H9 (cell line): ENCODE measurements around the gene ROBO1. TPM values are rescaled to one million over a fixed set of nuclear protein-coding genes. Genes with fewer than 3 reads are reported as not detected.

ENCODE experiments used
- DNase-seq: peaks from one replicate; pipeline ENCODE4 v3.0.0-alpha.2; 2017
- H2AFZ ChIP-seq: one replicate; pipeline ENCODE4 v1.6.1; 2013; ENCODE audit warnings: mild to moderate bottlenecking, low read length, control low read depth, moderate library complexity
- H2AK5ac ChIP-seq: 2 replicates; pipeline ENCODE4 v1.6.1; 2013; ENCODE audit warnings: low read length, control low read depth, mixed read lengths; ENCODE audit not compliant: insufficient read length
- H2BK120ac ChIP-seq: one replicate; pipeline ENCODE4 v1.6.1; 2013; ENCODE audit warnings: low read depth, mild to moderate bottlenecking, low read length, control low read depth, inconsistent platforms; ENCODE audit not compliant: poor library complexity, severe bottlenecking
- H2BK12ac ChIP-seq: 2 replicates; pipeline ENCODE4 v1.6.1; 2013; ENCODE audit warnings: low read length, control low read depth, mixed read lengths, low read depth; ENCODE audit not compliant: insufficient read length
- H2BK15ac ChIP-seq: 2 replicates; pipeline ENCODE4 v1.6.1; 2013; ENCODE audit warnings: low read depth, low read length, control low read depth
- H2BK20ac ChIP-seq: one replicate; pipeline ENCODE4 v1.6.1; 2013; ENCODE audit warnings: low read depth, mild to moderate bottlenecking, low read length, control low read depth, inconsistent platforms; ENCODE audit not compliant: poor library complexity, severe bottlenecking
- H2BK5ac ChIP-seq: 2 replicates; pipeline ENCODE4 v1.6.1; 2013; ENCODE audit warnings: low read length, control low read depth, mixed read lengths; ENCODE audit not compliant: insufficient read length
- H3K14ac ChIP-seq: 2 replicates; pipeline ENCODE4 v1.6.1; 2013; ENCODE audit warnings: low read length, control low read depth; ENCODE audit not compliant: insufficient read depth
- H3K18ac ChIP-seq: 2 replicates; pipeline ENCODE4 v1.6.1; 2013; ENCODE audit warnings: low read depth, mild to moderate bottlenecking, mixed read lengths, low read length, control low read depth; ENCODE audit not compliant: insufficient read length
- H3K23ac ChIP-seq: 2 replicates; pipeline ENCODE4 v1.6.1; 2013; ENCODE audit warnings: low read length, control low read depth, mixed read lengths, low read depth; ENCODE audit not compliant: insufficient read length
- H3K23me2 ChIP-seq: 2 replicates; pipeline ENCODE4 v1.6.1; 2013; ENCODE audit warnings: low read depth, mild to moderate bottlenecking, mixed read lengths, low read length, control low read depth; ENCODE audit not compliant: insufficient read length, poor library complexity, severe bottlenecking
- H3K27ac ChIP-seq: 2 replicates; pipeline ENCODE4 v1.5.1; 2013; ENCODE audit warnings: low read length, control low read depth, mixed read lengths, low read depth; ENCODE audit not compliant: insufficient read length
- H3K27me3 ChIP-seq: 2 replicates; pipeline ENCODE4 v1.6.1; 2013; ENCODE audit warnings: low read length, control low read depth, inconsistent platforms; ENCODE audit not compliant: insufficient read depth
- H3K4ac ChIP-seq: 2 replicates; pipeline ENCODE4 v1.6.1; 2013; ENCODE audit warnings: low read depth, mild to moderate bottlenecking, control low read depth, inconsistent platforms, low read length, moderate library complexity
- H3K4me1 ChIP-seq: 2 replicates; pipeline ENCODE4 v1.6.1; 2013; ENCODE audit warnings: low read length, control low read depth, inconsistent platforms; ENCODE audit not compliant: insufficient read depth
- H3K4me2 ChIP-seq: 2 replicates; pipeline ENCODE4 v1.6.1; 2013; ENCODE audit warnings: low read length, control low read depth, mixed read lengths; ENCODE audit not compliant: insufficient read length, insufficient read depth
- H3K56ac ChIP-seq: 2 replicates; pipeline ENCODE4 v1.6.1; 2013; ENCODE audit warnings: low read depth, mild to moderate bottlenecking, mixed read lengths, low read length, control low read depth; ENCODE audit not compliant: insufficient read length
- H3K79me1 ChIP-seq: 2 replicates; pipeline ENCODE4 v1.6.1; 2013; ENCODE audit warnings: low read depth, mild to moderate bottlenecking, moderate library complexity, low read length, control low read depth, inconsistent platforms; ENCODE audit not compliant: insufficient read depth, poor library complexity, severe bottlenecking
- H3K79me2 ChIP-seq: 2 replicates; pipeline ENCODE4 v1.6.1; 2013; ENCODE audit warnings: low read length, control low read depth, inconsistent platforms; ENCODE audit not compliant: insufficient read depth
- H3K9ac ChIP-seq: 2 replicates; pipeline ENCODE4 v1.6.1; 2013; ENCODE audit warnings: low read length, control low read depth, mixed read lengths; ENCODE audit not compliant: insufficient read length; ENCODE audit errors: extremely low read depth
- H3K9me3 ChIP-seq: one replicate; pipeline ENCODE4 v1.6.1; 2013; ENCODE audit warnings: low read depth, low read length, inconsistent platforms; ENCODE audit not compliant: control insufficient read depth
- H3T11ph ChIP-seq: one replicate; pipeline ENCODE4 v1.6.1; 2013; ENCODE audit warnings: mild to moderate bottlenecking, low read length, control low read depth, inconsistent platforms
- H4K20me1 ChIP-seq: one replicate; pipeline ENCODE4 v1.6.1; 2013; ENCODE audit not compliant: control insufficient read depth, insufficient read length, insufficient read depth
- H4K5ac ChIP-seq: 2 replicates; pipeline ENCODE4 v1.6.1; 2013; ENCODE audit warnings: low read depth, mild to moderate bottlenecking, mixed read lengths, low read length, control low read depth; ENCODE audit not compliant: insufficient read length
- H4K8ac ChIP-seq: replicated peaks from 2 replicates; pipeline ENCODE4 v1.6.1; 2013; ENCODE audit warnings: low read length, control low read depth, mixed read lengths, low read depth; ENCODE audit not compliant: insufficient read length
- H4K91ac ChIP-seq: 2 replicates; pipeline ENCODE4 v1.6.1; 2013; ENCODE audit warnings: low read depth, mild to moderate bottlenecking, moderate library complexity, mixed read lengths, low read length, control low read depth; ENCODE audit not compliant: insufficient read length
- H3K27ac Mint-ChIP-seq, 3 experiments: 2 replicates in 2 of 3; 3 replicates in 1 of 3; pipeline ENCODE4 v1.8.0; 2020 to 2021; ENCODE audit warnings: mixed read lengths in 3 of 3, mild to moderate bottlenecking in 1 of 3, moderate library complexity in 1 of 3
- H3K27me3 Mint-ChIP-seq: 2 replicates; pipeline ENCODE4 v1.8.0; 2021; ENCODE audit warnings: low read depth, mild to moderate bottlenecking, moderate library complexity, mixed read lengths
- H3K36me3 Mint-ChIP-seq, 3 experiments: 2 replicates in 2 of 3; 3 replicates in 1 of 3; pipeline ENCODE4 v1.8.0; 2020 to 2021; ENCODE audit warnings: low read depth in 3 of 3, mixed read lengths in 3 of 3; ENCODE audit not compliant: insufficient read depth in 1 of 3
- H3K4me1 Mint-ChIP-seq, 2 experiments: 2 replicates each; pipeline ENCODE4 v1.8.0; 2020; ENCODE audit warnings: mixed read lengths in 2 of 2
- H3K4me3 Mint-ChIP-seq, 2 experiments: 2 replicates in 1 of 2; 3 replicates in 1 of 2; pipeline ENCODE4 v1.8.0; 2020 to 2021; ENCODE audit warnings: mild to moderate bottlenecking in 2 of 2, mixed read lengths in 2 of 2, moderate library complexity in 1 of 2
- H3K9me3 Mint-ChIP-seq, 2 experiments: 2 replicates in 1 of 2; 3 replicates in 1 of 2; pipeline ENCODE4 v1.8.0; 2020; ENCODE audit warnings: mild to moderate bottlenecking in 2 of 2, mixed read lengths in 2 of 2, moderate library complexity in 1 of 2
- WGBS: extraction: QIAGEN DNeasy Blood & Tissue Kit; methylation state at CpG from one replicate; pipeline ENCODE4 v1.1.7; 2013; ENCODE audit warnings: missing lambda C conversion rate, low lambda C conversion rate, mixed read lengths; ENCODE audit not compliant: insufficient read length; ENCODE audit errors: extremely low coverage; 5-methylcytosine and 5-hydroxymethylcytosine counted together
- total RNA-seq: library from RNA; stranded (reverse); gene quantifications from 2 replicates; pipeline ENCODE4 v1.2.1, GENCODE V29; 2021
- TF ChIP-seq, protein P1 (sequence below): fragments of 200-600 bp; sonication (generic); conservative IDR thresholded peaks from 3 replicates; pipeline ENCODE4 v1.8.0; 2021; ENCODE audit warnings: antibody characterized with exemption, mild to moderate bottlenecking

The ROBO1 gene
- total RNA-seq, 1 experiment from 2014 or later, result 62.7 TPM

GRCh38 chr3:79436387-79436786 is 331.4 kb downstream of the ROBO1 start:
- Histone ChIP-seq H3K79me2 (no peaks in the 10 kb centered on the region), H2AFZ (no peak overlapping the region), H2BK120ac (no peak overlapping the region), H4K20me1 (no peaks in the 10 kb centered on the region), H4K5ac (no peak overlapping the region), H3K18ac (no peak overlapping the region), H3K4ac (no peak overlapping the region), H3K14ac (no peak overlapping the region), H3K27ac (no peak overlapping the region), H3K9me3 (no peaks in the 10 kb centered on the region), H2BK5ac (no peak overlapping the region), H4K91ac (no peak overlapping the region), H2AK5ac (no peak overlapping the region), H3K79me1 (no peaks in the 10 kb centered on the region), H3K23ac (no peak overlapping the region), H3K27me3 (no peaks in the 10 kb centered on the region), H3K4me2 (no peak overlapping the region), H3T11ph (no peak overlapping the region), H2BK20ac (no peak overlapping the region), H2BK12ac (no peak overlapping the region), H2BK15ac (no peak overlapping the region), H4K8ac (no peak overlapping the region), H3K23me2 (no peaks in the 10 kb centered on the region), H3K56ac (no peak overlapping the region), H3K9ac (no peak overlapping the region), H3K4me1 (no peaks in the 10 kb centered on the region)
- no peak overlapping the region for H3K4me3 Mint-ChIP-seq
- no peaks in the 10 kb centered on the region for H3K36me3 Mint-ChIP-seq
- TF ChIP-seq, protein P1, sequence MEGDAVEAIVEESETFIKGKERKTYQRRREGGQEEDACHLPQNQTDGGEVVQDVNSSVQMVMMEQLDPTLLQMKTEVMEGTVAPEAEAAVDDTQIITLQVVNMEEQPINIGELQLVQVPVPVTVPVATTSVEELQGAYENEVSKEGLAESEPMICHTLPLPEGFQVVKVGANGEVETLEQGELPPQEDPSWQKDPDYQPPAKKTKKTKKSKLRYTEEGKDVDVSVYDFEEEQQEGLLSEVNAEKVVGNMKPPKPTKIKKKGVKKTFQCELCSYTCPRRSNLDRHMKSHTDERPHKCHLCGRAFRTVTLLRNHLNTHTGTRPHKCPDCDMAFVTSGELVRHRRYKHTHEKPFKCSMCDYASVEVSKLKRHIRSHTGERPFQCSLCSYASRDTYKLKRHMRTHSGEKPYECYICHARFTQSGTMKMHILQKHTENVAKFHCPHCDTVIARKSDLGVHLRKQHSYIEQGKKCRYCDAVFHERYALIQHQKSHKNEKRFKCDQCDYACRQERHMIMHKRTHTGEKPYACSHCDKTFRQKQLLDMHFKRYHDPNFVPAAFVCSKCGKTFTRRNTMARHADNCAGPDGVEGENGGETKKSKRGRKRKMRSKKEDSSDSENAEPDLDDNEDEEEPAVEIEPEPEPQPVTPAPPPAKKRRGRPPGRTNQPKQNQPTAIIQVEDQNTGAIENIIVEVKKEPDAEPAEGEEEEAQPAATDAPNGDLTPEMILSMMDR, result no peak
- WGBS, result no CpG with 5 or more reads among the region's 1 CpG
- H3K4me1 Mint-ChIP-seq, result no peaks in the 10 kb centered on the region
- no peak for DNase-seq
- no peak overlapping the region for H3K27ac Mint-ChIP-seq
- H3K27me3 Mint-ChIP-seq, result no peaks in the 10 kb centered on the region
- H3K9me3 Mint-ChIP-seq, result no peaks in the 10 kb centered on the region
